DOHH2 (cell line): Measurements from ENCODE around the gene RASGRP2.

Experiments used
- H3F3A ChIP-seq: fragments of 200-600 bp; sonication (generic), shearing (Covaris generic); 2 replicates; pipeline ENCODE4 v1.6.0; 2016; ENCODE audit warnings: antibody characterized with exemption, mild to moderate bottlenecking; ENCODE audit not compliant: control insufficient read depth, insufficient read depth
- H3K27ac ChIP-seq: fragments of 200-600 bp; sonication (generic); 2 replicates; pipeline ENCODE4 v1.5.1; 2014; ENCODE audit warnings: low read depth, mild to moderate bottlenecking, low read length, moderate library complexity
- H3K27me3 ChIP-seq: fragments of 200-600 bp; sonication (generic); 2 replicates; pipeline ENCODE4 v1.6.1; 2014; ENCODE audit warnings: mild to moderate bottlenecking, low read length, mixed read lengths; ENCODE audit not compliant: control insufficient read depth
- H3K36me3 ChIP-seq: fragments of 200-600 bp; sonication (generic); 2 replicates; pipeline ENCODE4 v1.6.1; 2014; ENCODE audit warnings: mild to moderate bottlenecking, low read length, moderate library complexity, mixed read lengths; ENCODE audit not compliant: control insufficient read depth
- H3K4me1 ChIP-seq: fragments of 200-600 bp; sonication (generic); 2 replicates; pipeline ENCODE4 v1.6.1; 2014; ENCODE audit warnings: mild to moderate bottlenecking, low read length, mixed read lengths; ENCODE audit not compliant: control insufficient read depth
- H3K4me2 ChIP-seq: fragments of 200-600 bp; sonication (generic); 2 replicates; pipeline ENCODE4 v1.6.0; 2014; ENCODE audit warnings: mild to moderate bottlenecking, low read length, moderate library complexity
- H3K4me3 ChIP-seq: fragments of 200-600 bp; sonication (generic); 2 replicates; pipeline ENCODE4 v1.5.1; 2014; ENCODE audit warnings: mild to moderate bottlenecking, low read length, mixed read lengths
- H3K79me2 ChIP-seq: fragments of 200-600 bp; sonication (generic); 2 replicates; pipeline ENCODE4 v1.6.1; 2014; ENCODE audit warnings: mild to moderate bottlenecking, low read length, mixed read lengths; ENCODE audit not compliant: control insufficient read depth
- H3K9me2 ChIP-seq: fragments of 200-600 bp; sonication (generic); replicated peaks from 2 replicates; pipeline ENCODE4 v1.6.1; 2014; ENCODE audit warnings: mild to moderate bottlenecking, low read length, mixed read lengths; ENCODE audit not compliant: control insufficient read depth
- H3K9me3 ChIP-seq: fragments of 200-600 bp; sonication (generic); 2 replicates; pipeline ENCODE4 v1.6.1; 2014; ENCODE audit warnings: antibody characterized with exemption, low read length, mixed read lengths; ENCODE audit not compliant: control insufficient read depth, insufficient read depth
- H4K20me1 ChIP-seq: fragments of 200-600 bp; sonication (generic); 2 replicates; pipeline ENCODE4 v1.6.0; 2014; ENCODE audit warnings: low read depth, mild to moderate bottlenecking, antibody characterized with exemption, low read length, moderate library complexity; ENCODE audit not compliant: control insufficient read depth, insufficient read depth
- CTCF ChIP-seq: fragments of 200-600 bp; sonication (generic); IDR thresholded peaks from one replicate; pipeline ENCODE4 v1.5.1; 2014; ENCODE audit warnings: antibody characterized with exemption, mild to moderate bottlenecking, low read depth, low read length; ENCODE audit not compliant: poor library complexity, severe bottlenecking
- EZH2phosphoT487 ChIP-seq: fragments of 200-600 bp; sonication (generic); IDR thresholded peaks from 2 replicates; pipeline ENCODE4 v1.6.1; 2017; ENCODE audit warnings: borderline replicate concordance, mild to moderate bottlenecking, antibody characterized with exemption, low read length, moderate library complexity, mixed read lengths

Gene RASGRP2

DNA sequence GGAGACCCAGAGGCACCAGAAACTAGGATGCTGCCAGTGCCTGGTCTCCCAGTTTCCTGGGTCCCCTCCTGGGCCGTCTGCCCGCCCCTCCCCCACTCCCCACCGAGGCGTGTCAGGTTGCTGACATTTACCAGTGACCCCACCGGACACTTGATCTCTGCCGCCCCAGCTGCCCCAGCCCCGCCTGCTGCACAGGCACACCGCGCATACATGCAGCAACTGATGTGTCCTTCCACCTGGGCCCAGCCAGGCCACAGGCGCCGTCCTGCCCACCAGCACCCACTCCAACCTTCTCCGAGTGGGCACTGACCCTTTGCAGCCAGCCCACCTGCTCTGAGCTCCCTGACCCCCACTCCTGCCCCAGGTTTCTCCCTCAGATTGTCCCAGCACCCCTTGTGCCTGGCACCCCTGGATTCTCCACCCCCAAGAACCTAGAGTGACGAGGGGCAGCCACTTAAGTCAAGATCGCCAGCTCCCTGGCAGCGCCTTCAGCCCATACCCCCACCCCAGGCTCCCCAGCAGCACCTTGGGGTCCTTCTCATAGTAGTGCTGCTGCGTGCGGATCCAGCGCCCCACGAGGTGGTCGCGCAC lies 15.3 kb upstream of the RASGRP2 start:
- peaks cover 19% of the 10 kb centered on the region for H4K20me1 ChIP-seq
- no peaks in the 10 kb centered on the region for H3K9me3 ChIP-seq
- H3K4me2 ChIP-seq, result no peak overlapping the region
- H3K27me3 ChIP-seq, result no peaks in the 10 kb centered on the region
- no peak overlapping the region for H3K4me3 ChIP-seq
- peaks cover 45% of the 10 kb centered on the region for H3K4me1 ChIP-seq
- H3K79me2 ChIP-seq, result no peaks in the 10 kb centered on the region
- no peak overlapping the region for H3K27ac ChIP-seq
- H3F3A ChIP-seq, result peaks cover 36% of the 10 kb centered on the region
- no peaks in the 10 kb centered on the region for H3K9me2 ChIP-seq
- peaks cover 26% of the 10 kb centered on the region for H3K36me3 ChIP-seq
- no peak for TF ChIP-seq EZH2phosphoT487

GRCh38 chr11:64758330-64759079 lies 14.6 kb upstream of the RASGRP2 start:
- peaks cover 30% of the 10 kb centered on the region for H3F3A ChIP-seq
- no peak overlapping the region for H3K27ac ChIP-seq
- peaks cover 13% of the 10 kb centered on the region for H4K20me1 ChIP-seq
- H3K79me2 ChIP-seq, result no peaks in the 10 kb centered on the region
- no peaks in the 10 kb centered on the region for H3K9me2 ChIP-seq
- no peak overlapping the region for H3K4me3 ChIP-seq
- H3K36me3 ChIP-seq, result peaks cover 19% of the 10 kb centered on the region
- no peaks in the 10 kb centered on the region for H3K9me3 ChIP-seq
- H3K27me3 ChIP-seq, result no peaks in the 10 kb centered on the region
- H3K4me1 ChIP-seq, result peaks cover 38% of the 10 kb centered on the region
- TF ChIP-seq EZH2phosphoT487 (no peak), CTCF (no peak)
- no peak overlapping the region for H3K4me2 ChIP-seq

DNA sequence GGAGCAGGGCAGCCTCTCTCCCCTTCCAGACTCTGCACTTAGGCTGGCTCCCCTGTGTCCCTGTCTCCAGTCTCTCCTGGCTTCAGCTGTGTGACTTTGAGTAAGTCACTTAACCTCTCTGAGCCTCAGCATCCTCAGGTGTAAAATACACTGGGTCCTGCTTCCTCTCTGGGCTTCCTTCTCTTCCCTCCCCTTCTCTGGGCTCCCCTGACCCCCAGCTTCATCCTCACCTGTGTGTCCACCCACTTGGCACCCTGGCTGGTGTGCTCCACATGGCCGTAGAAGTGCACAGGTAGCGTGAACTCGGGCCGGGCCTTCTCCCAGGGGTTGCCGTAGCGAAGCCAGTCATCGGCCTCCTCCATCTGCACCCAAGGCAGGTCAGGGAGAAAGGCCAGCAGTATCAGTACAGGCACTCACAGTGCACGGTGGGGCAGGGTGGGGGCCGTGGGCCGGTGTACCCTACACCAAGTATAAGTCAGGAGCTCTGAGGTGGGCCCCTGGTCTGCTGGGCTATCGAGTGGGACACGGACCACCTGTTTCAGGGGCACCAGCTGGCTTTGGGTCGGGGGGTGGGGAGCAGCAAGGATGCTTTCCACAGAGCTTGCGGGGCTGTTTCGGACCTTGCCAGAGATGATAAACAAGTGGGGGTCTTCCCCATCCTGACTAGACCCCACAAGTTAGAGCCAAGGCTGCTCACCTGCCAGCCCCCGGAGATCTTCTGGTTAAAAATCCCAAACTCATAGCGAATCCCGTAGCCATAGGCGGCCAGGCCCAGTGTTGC lies 13.8 kb upstream of the RASGRP2 start:
- Histone ChIP-seq H3K9me2 (no peaks in the 10 kb centered on the region), H3K9me3 (no peaks in the 10 kb centered on the region), H3K36me3 (peaks cover 11% of the 10 kb centered on the region), H3K79me2 (no peaks in the 10 kb centered on the region), H3F3A (peaks cover 22% of the 10 kb centered on the region), H3K4me2 (no peak overlapping the region), H4K20me1 (peaks cover 12% of the 10 kb centered on the region; the same call in 1 of the 2 replicates), H3K27me3 (no peaks in the 10 kb centered on the region), H3K27ac (no peak overlapping the region), H3K4me3 (no peak overlapping the region), H3K4me1 (peaks cover 35% of the 10 kb centered on the region)
- TF ChIP-seq EZH2phosphoT487 (no peak), CTCF (no peak)
